Glomerular visceral epithelial cell (primary cell): ENCODE results near the gene BRD1.

Source experiments
- DNase-seq: peaks from one replicate; pipeline ENCODE4 v3.0.0-alpha.2; 2016; ENCODE audit errors: extremely low spot score

BRD1 gene

GRCh38 chr22:49728570-49729271 is 99.0 kb downstream of the BRD1 start:
- no peak for DNase-seq

- DNase-seq, result no peak
Measured at GRCh38 chr22:49727881-49728569, 99.6 kb downstream of the BRD1 start.

GRCh38 chr22:49727191-49727880 is 100.3 kb downstream of the BRD1 start:
- DNase-seq, result no peak

- no peak for DNase-seq
Measured at GRCh38 chr22:49726701-49727101, 101.0 kb downstream of the BRD1 start.

- no peak for DNase-seq
Measured at GRCh38 chr22:49726022-49726681, 101.5 kb downstream of the BRD1 start.

- DNase-seq, result no peak
Measured at GRCh38 chr22:49725516-49725915, 102.2 kb downstream of the BRD1 start.

- peak; percentile 47 for DNase-seq
Measured at GRCh38 chr22:49724893-49725489, 102.7 kb downstream of the BRD1 start.

- no peak for DNase-seq
Measured at GRCh38 chr22:49724030-49724892, 103.4 kb downstream of the BRD1 start.

- DNase-seq, result no peak
Measured at GRCh38 chr22:49723478-49724029, 104.1 kb downstream of the BRD1 start.
